Stimulated activated CD4-positive, alpha-beta T cell treated with anti-CD3 and anti-CD28 coated beads, Interleukin-15, amount 100 ng/mL, for 24 hours (primary cell): ENCODE measurements around the gene STEAP2.
"Not testable (repeated sequence)": the region's sequence is repeated elsewhere in the genome, so short reads cannot be mapped to it uniquely, and the experiment has no call there.

Source experiments
- DNase-seq: peaks from one replicate; pipeline ENCODE4 v3.0.0-alpha.2; 2020

Gene STEAP2

GRCh38 chr7:90238583-90238982, 27.0 kb downstream of the STEAP2 start:
- no peak for DNase-seq

- no peak for DNase-seq
Measured at GRCh38 chr7:90239050-90239449, 27.5 kb downstream of the STEAP2 start.

- DNase-seq: no peak
Measured at GRCh38 chr7:90239625-90240228, 28.2 kb downstream of the STEAP2 start.

GRCh38 chr7:90242369-90243168, 31.0 kb downstream of the STEAP2 start:
- no peak for DNase-seq

GRCh38 chr7:90243556-90243955, 32.0 kb downstream of the STEAP2 start:
- DNase-seq: no peak

- no peak for DNase-seq
Measured at GRCh38 chr7:90244565-90244908, 33.0 kb downstream of the STEAP2 start.

GRCh38 chr7:90244909-90245851, 33.6 kb downstream of the STEAP2 start, which contains the start of gene CFAP69:
TSS of gene CFAP69 (plus strand) at chr7:90245174. CDS start at chr7:90245425, 251 bp downstream.
- peak; percentile 93 for DNase-seq

GRCh38 chr7:90246171-90246570, 34.6 kb downstream of the STEAP2 start:
- no peak for DNase-seq

- DNase-seq: no peak
Measured at GRCh38 chr7:90248706-90249105, 37.2 kb downstream of the STEAP2 start.

GRCh38 chr7:90250601-90251303, 39.2 kb downstream of the STEAP2 start:
- DNase-seq: no peak

- no peak for DNase-seq
Measured at GRCh38 chr7:90251304-90251635, 39.7 kb downstream of the STEAP2 start.

GRCh38 chr7:90256011-90256410, 44.5 kb downstream of the STEAP2 start:
- DNase-seq: not testable (repeated sequence)

GRCh38 chr7:90256778-90257177, 45.2 kb downstream of the STEAP2 start:
- DNase-seq: no peak

GRCh38 chr7:90261441-90261840, 49.9 kb downstream of the STEAP2 start:
- no peak for DNase-seq

GRCh38 chr7:90262438-90262837, 50.9 kb downstream of the STEAP2 start:
- no peak for DNase-seq

GRCh38 chr7:90266808-90267207, 55.3 kb downstream of the STEAP2 start:
- DNase-seq: no peak

- no peak for DNase-seq
Measured at GRCh38 chr7:90267263-90267858, 55.8 kb downstream of the STEAP2 start.

GRCh38 chr7:90269163-90269562, 57.6 kb downstream of the STEAP2 start:
- no peak for DNase-seq

- no peak for DNase-seq
Measured at GRCh38 chr7:90270431-90271178, 59.1 kb downstream of the STEAP2 start.

- no peak for DNase-seq
Measured at GRCh38 chr7:90271753-90272152, 60.2 kb downstream of the STEAP2 start.

- no peak for DNase-seq
Measured at GRCh38 chr7:90272242-90272641, 60.7 kb downstream of the STEAP2 start.

- DNase-seq: no peak
Measured at GRCh38 chr7:90274161-90274560, 62.6 kb downstream of the STEAP2 start.
